ENCODE results near the gene HOXD11. TPM values are rescaled to one million over a fixed set of nuclear protein-coding genes. Genes with fewer than 3 reads are reported as not detected.

Gene HOXD11
- total RNA-seq, 2 donors from 2014 or later = 0.25 to 1.6 TPM

- Histone ChIP-seq H3K4me3 (no peak within 1 kb of the TSS), H3K36me3 (no peaks in the 10 kb centered on the region), H3K9ac (ENCODE audit: low read depth in 2 of 2, low read length in 2 of 2) (no peak within 1 kb of the TSS), H3K27ac (no peak within 1 kb of the TSS), H3K4me1 (peaks cover 3% of the 10 kb centered on the region), H3K9me3 (no peaks in the 10 kb centered on the region), H3K27me3 (peaks cover 93% of the 10 kb centered on the region)
- DNase-seq = peak; percentile 11
- intact Hi-C loops (cut with DNase I) = no loop called here
- no peak for TF ChIP-seq CTCF (IDR thresholded peaks at IDR 0.05)
Measured at GRCh38 chr2:176099728-176100546, 7.1 kb upstream of the HOXD11 start, which contains the start of gene HOXD12. Gene HOXD12, plus strand, starts transcription at chr2:176099795. Its CDS starts 7 bp downstream, at chr2:176099802.

- TF ChIP-seq CTCF (IDR thresholded peaks at IDR 0.05) = no peak
- H3K36me3 ChIP-seq = no peaks in the 10 kb centered on the region
- H3K9me3 ChIP-seq = no peaks in the 10 kb centered on the region
- peaks cover 3% of the 10 kb centered on the region for H3K4me1 ChIP-seq
- intact Hi-C loops (cut with DNase I) = no loop called here
- H3K27ac ChIP-seq = no peak overlapping the region
- H3K4me3 ChIP-seq = no peak overlapping the region
- DNase-seq = peak; percentile 12
- H3K27me3 ChIP-seq = peaks cover 93% of the 10 kb centered on the region
- H3K9ac ChIP-seq (ENCODE audit: low read depth in 2 of 2, low read length in 2 of 2) = no peak overlapping the region
Measured at GRCh38 chr2:176100547-176101140, 6.4 kb upstream of the HOXD11 start.

- Histone ChIP-seq H3K9me3 (no peaks in the 10 kb centered on the region), H3K4me3 (no peak overlapping the region), H3K4me1 (peaks cover 3% of the 10 kb centered on the region), H3K9ac (ENCODE audit: low read depth in 2 of 2, low read length in 2 of 2) (no peak overlapping the region), H3K27me3 (peaks cover 93% of the 10 kb centered on the region), H3K27ac (no peak overlapping the region), H3K36me3 (no peaks in the 10 kb centered on the region)
- no peak for TF ChIP-seq CTCF (IDR thresholded peaks at IDR 0.05)
- DNase-seq = peak; percentile 13
- intact Hi-C loops (cut with DNase I) = no loop called here
Measured at GRCh38 chr2:176101216-176101830, 5.8 kb upstream of the HOXD11 start.

GRCh38 chr2:176101842-176102241 is 5.2 kb upstream of the HOXD11 start:
- Histone ChIP-seq H3K4me3 (no peak overlapping the region), H3K9me3 (no peaks in the 10 kb centered on the region), H3K36me3 (no peaks in the 10 kb centered on the region), H3K4me1 (peaks cover 3% of the 10 kb centered on the region), H3K9ac (ENCODE audit: low read depth in 2 of 2, low read length in 2 of 2) (no peak overlapping the region), H3K27ac (no peak overlapping the region), H3K27me3 (peaks cover 93% of the 10 kb centered on the region)
- intact Hi-C loops (cut with DNase I) = no loop called here
- no peak for DNase-seq
- TF ChIP-seq CTCF (IDR thresholded peaks at IDR 0.05) = no peak

- peaks cover 3% of the 10 kb centered on the region for H3K4me1 ChIP-seq
- H3K9ac ChIP-seq (ENCODE audit: low read depth in 2 of 2, low read length in 2 of 2) = no peak overlapping the region
- intact Hi-C loops (cut with DNase I) = no loop called here
- no peak overlapping the region for H3K27ac ChIP-seq
- no peaks in the 10 kb centered on the region for H3K36me3 ChIP-seq
- DNase-seq = no peak
- TF ChIP-seq CTCF (IDR thresholded peaks at IDR 0.05) = no peak
- peaks cover 93% of the 10 kb centered on the region for H3K27me3 ChIP-seq
- H3K9me3 ChIP-seq = no peaks in the 10 kb centered on the region
- H3K4me3 ChIP-seq = no peak overlapping the region
Measured at GRCh38 chr2:176102309-176102866, 4.7 kb upstream of the HOXD11 start.

All from colonic mucosa (tissue), 4 donors.